Hepatocyte (in vitro differentiated cells): ENCODE results near the gene PRSS33.

Source experiments
- EZH2 ChIP-seq: fragments of 200-600 bp; sonication (generic); IDR thresholded peaks from 2 replicates; pipeline ENCODE4 v1.6.1; 2016; ENCODE audit warnings: antibody characterized with exemption, mild to moderate bottlenecking, borderline replicate concordance
- EZH2phosphoT487 ChIP-seq: fragments of 200-600 bp; sonication (generic); IDR thresholded peaks from one replicate; pipeline ENCODE4 v1.6.1; 2018; ENCODE audit warnings: antibody characterized with exemption, mild to moderate bottlenecking, low read depth, moderate library complexity; ENCODE audit not compliant: unreplicated experiment, severe bottlenecking
- TF ChIP-seq, protein P1 (sequence below): fragments of 200-600 bp; sonication (generic); IDR thresholded peaks from 2 replicates; pipeline ENCODE4 v1.5.1; 2016; ENCODE audit warnings: antibody characterized with exemption, mild to moderate bottlenecking; ENCODE audit not compliant: poor library complexity

DNA sequence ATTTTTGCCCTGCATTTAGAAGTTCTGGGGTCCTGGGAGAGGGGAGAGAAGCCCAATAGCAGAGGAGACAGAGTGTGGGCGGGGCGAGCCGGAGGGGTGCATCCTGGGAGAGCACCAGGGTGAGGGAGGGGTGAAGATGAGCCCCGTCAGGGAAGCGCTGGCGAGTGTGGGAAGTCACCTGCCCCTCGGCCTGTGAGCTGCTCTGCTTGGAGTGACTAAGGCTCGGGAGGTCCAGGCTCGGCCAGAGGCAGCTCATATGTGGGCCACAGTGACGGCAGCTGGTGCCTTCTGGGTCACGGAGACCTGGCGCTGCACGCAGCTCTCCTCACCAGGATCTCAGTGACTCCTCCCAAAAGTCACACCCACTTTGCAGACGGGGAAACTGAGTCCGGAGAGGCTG is 43.8 kb upstream of the PRSS33 start:
- no peak for TF ChIP-seq EZH2
- TF ChIP-seq, protein P1, sequence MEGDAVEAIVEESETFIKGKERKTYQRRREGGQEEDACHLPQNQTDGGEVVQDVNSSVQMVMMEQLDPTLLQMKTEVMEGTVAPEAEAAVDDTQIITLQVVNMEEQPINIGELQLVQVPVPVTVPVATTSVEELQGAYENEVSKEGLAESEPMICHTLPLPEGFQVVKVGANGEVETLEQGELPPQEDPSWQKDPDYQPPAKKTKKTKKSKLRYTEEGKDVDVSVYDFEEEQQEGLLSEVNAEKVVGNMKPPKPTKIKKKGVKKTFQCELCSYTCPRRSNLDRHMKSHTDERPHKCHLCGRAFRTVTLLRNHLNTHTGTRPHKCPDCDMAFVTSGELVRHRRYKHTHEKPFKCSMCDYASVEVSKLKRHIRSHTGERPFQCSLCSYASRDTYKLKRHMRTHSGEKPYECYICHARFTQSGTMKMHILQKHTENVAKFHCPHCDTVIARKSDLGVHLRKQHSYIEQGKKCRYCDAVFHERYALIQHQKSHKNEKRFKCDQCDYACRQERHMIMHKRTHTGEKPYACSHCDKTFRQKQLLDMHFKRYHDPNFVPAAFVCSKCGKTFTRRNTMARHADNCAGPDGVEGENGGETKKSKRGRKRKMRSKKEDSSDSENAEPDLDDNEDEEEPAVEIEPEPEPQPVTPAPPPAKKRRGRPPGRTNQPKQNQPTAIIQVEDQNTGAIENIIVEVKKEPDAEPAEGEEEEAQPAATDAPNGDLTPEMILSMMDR = no peak
- TF ChIP-seq EZH2phosphoT487 = no peak
